H1 (cell line): ENCODE measurements around the gene KRTAP19-4. TPM values are rescaled to one million over a fixed set of nuclear protein-coding genes. Genes with fewer than 3 reads are reported as not detected.

Experiments
- ASH2L ChIP-seq: fragments of 200-600, 300-600 bp; sonication (generic); IDR thresholded peaks from one replicate; pipeline ENCODE4 v1.7.1; 2017; ENCODE audit warnings: low read length
- CEBPB ChIP-seq: IDR thresholded peaks from 2 replicates; pipeline ENCODE4 v1.6.1; 2012; ENCODE audit warnings: low read depth, low read length
- CTCF ChIP-seq, 3 experiments: IDR thresholded peaks; 1 replicate in 2 of 3; 2 replicates in 1 of 3; pipeline versions ENCODE4 v1.5.1 to v1.6.1; 2011; ENCODE audit warnings: low read length in 3 of 3, mild to moderate bottlenecking in 3 of 3, inconsistent platforms in 2 of 3, low read depth in 1 of 3, moderate library complexity in 1 of 3; ENCODE audit not compliant: insufficient read depth in 1 of 3; ENCODE audit errors: control extremely low read depth in 1 of 3
- EGR1 ChIP-seq: IDR thresholded peaks from 2 replicates; pipeline ENCODE4 v1.6.1; 2011; ENCODE audit warnings: low read depth, low read length, borderline replicate concordance
- MAX ChIP-seq: IDR thresholded peaks from 2 replicates; pipeline ENCODE4 v1.6.1; 2012; ENCODE audit warnings: inconsistent platforms
- NANOG ChIP-seq: IDR thresholded peaks from 2 replicates; pipeline ENCODE4 v1.6.1; 2011; ENCODE audit warnings: low read length, low read depth, mild to moderate bottlenecking, inconsistent platforms; ENCODE audit not compliant: insufficient read depth, poor library complexity, severe bottlenecking
- POLR2A ChIP-seq, 2 experiments: IDR thresholded peaks; 1 replicate in 1 of 2; 2 replicates in 1 of 2; pipeline ENCODE4 v1.6.1; 2011; ENCODE audit warnings: low read depth in 2 of 2, low read length in 2 of 2, mild to moderate bottlenecking in 2 of 2; ENCODE audit errors: control extremely low read depth in 1 of 2
- RBBP5 ChIP-seq: IDR thresholded peaks from 2 replicates; pipeline ENCODE4 v1.7.1; 2012; ENCODE audit warnings: low read depth, mild to moderate bottlenecking, inconsistent platforms, low read length, moderate library complexity, borderline replicate concordance
- TAF1 ChIP-seq: IDR thresholded peaks from 2 replicates; pipeline ENCODE4 v1.6.1; 2011; ENCODE audit warnings: mild to moderate bottlenecking, low read depth, low read length
- TAF7 ChIP-seq: optimal IDR thresholded peaks from 2 replicates; pipeline ENCODE3; 2011; ENCODE audit warnings: low read depth, mild to moderate bottlenecking, inconsistent platforms, low read length, moderate library complexity, borderline replicate concordance
- polyA plus RNA-seq, 7 experiments: library from polyadenylated mRNA; depleted of rRNA in 3 of 7; stranded (reverse) in 5 of 7; unstranded in 2 of 7; fragments of >200 nt in 5 of 7; fragments of 200-250 nt in 2 of 7; gene quantifications; 1 replicate in 5 of 7; 2 replicates in 1 of 7; 4 replicates in 1 of 7; pipeline versions ENCODE4 v1.2.1 to v1.2.3, GENCODE V29; 2011 to 2013; ENCODE audit warnings: missing spikeins in 2 of 7, mixed read lengths in 2 of 7
- total RNA-seq: library from RNA; stranded (reverse); fragmentation: NEBNext Ultra II Directional; extraction: Animal tissue kit (Norgen Biotek cat#: 25700); gene quantifications from 2 replicates; pipeline ENCODE4 v1.2.1, GENCODE V29; 2021

Gene KRTAP19-4
- total and polyA plus RNA-seq, 2 of the 8 experiments (the other 6 are each of a cell fraction or from before 2014, with no cell fraction given): not detected

GRCh38 chr21:30487336-30487735 lies 9.6 kb downstream of the KRTAP19-4 start, which contains the start of gene KRTAP19-2 (continued):
- TF ChIP-seq CTCF (IDR thresholded peaks at IDR 0.05; ENCODE audit: control extremely low read depth in 1 of 3, insufficient read depth in 1 of 3, low read depth in 1 of 3, low read length in 3 of 3): no peak
- no peak for TF ChIP-seq ASH2L
- no peak for TF ChIP-seq TAF1
- TF ChIP-seq MAX: no peak
- no peak for TF ChIP-seq POLR2A (IDR thresholded peaks at IDR 0.05; ENCODE audit: control extremely low read depth in 1 of 2, low read depth in 2 of 2, low read length in 2 of 2)
- TF ChIP-seq RBBP5: no peak
- TF ChIP-seq NANOG: no peak
- no peak for TF ChIP-seq EGR1
- TF ChIP-seq CEBPB: no peak
- no peak for TF ChIP-seq TAF7
- TF ChIP-seq, all 59 proteins: peak for 0
